Liver (tissue), 9 donors: Measurements from ENCODE around the gene CLCF1. TPM values are rescaled to one million over a fixed set of nuclear protein-coding genes. Genes with fewer than 3 reads are reported as not detected.

Experiments used
- DNase-seq: peaks from one replicate; pipeline ENCODE4 v3.0.0-alpha.2; 2017; ENCODE audit warnings: low spot score
- H3K27ac ChIP-seq, 2 donors: one replicate each; pipeline ENCODE4 v1.7.0; 2013; ENCODE audit warnings: inconsistent platforms in 2 of 2, low read length in 2 of 2, control low read depth in 1 of 2, low read depth in 1 of 2, mild to moderate bottlenecking in 1 of 2
- H3K27me3 ChIP-seq, 4 donors: one replicate each; pipeline versions ENCODE4 v1.6.1 to v1.7.0; 2013; ENCODE audit warnings: low read length in 3 of 4, inconsistent platforms in 1 of 4, mild to moderate bottlenecking in 1 of 4, moderate library complexity in 1 of 4; ENCODE audit not compliant: control insufficient read depth in 4 of 4, insufficient read depth in 4 of 4
- H3K36me3 ChIP-seq, 4 donors: one replicate each; pipeline versions ENCODE4 v1.6.1 to v1.7.0; 2013; ENCODE audit warnings: low read length in 3 of 4, mild to moderate bottlenecking in 3 of 4, low read depth in 1 of 4, moderate library complexity in 1 of 4; ENCODE audit not compliant: control insufficient read depth in 4 of 4, insufficient read depth in 3 of 4
- H3K4me1 ChIP-seq, 4 donors: one replicate each; pipeline versions ENCODE4 v1.6.1 to v1.7.0; 2013; ENCODE audit warnings: low read length in 3 of 4, mild to moderate bottlenecking in 3 of 4, moderate library complexity in 1 of 4; ENCODE audit not compliant: control insufficient read depth in 4 of 4, insufficient read depth in 4 of 4
- H3K4me3 ChIP-seq, 3 donors: one replicate each; pipeline versions ENCODE4 v1.6.1 to v1.7.0; 2013; ENCODE audit warnings: low read length in 3 of 3, control low read depth in 1 of 3, low read depth in 1 of 3, mild to moderate bottlenecking in 1 of 3
- H3K9ac ChIP-seq, 2 donors: one replicate each; pipeline ENCODE4 v1.7.0; 2013; ENCODE audit warnings: low read length in 2 of 2, mild to moderate bottlenecking in 2 of 2, moderate library complexity in 2 of 2, control low read depth in 1 of 2, low read depth in 1 of 2
- H3K9me3 ChIP-seq, 4 donors: one replicate each; pipeline versions ENCODE4 v1.6.1 to v1.7.0; 2013; ENCODE audit warnings: low read length in 3 of 4; ENCODE audit not compliant: control insufficient read depth in 4 of 4
- CTCF ChIP-seq: fragments of 150-350 bp; IDR thresholded peaks from 2 replicates; pipeline ENCODE4 v1.5.1; 2017; ENCODE audit warnings: improper control_type of control experiment, low read depth, low read length; ENCODE audit not compliant: missing input control
- EGR1 ChIP-seq, 2 donors: IDR thresholded peaks; 2 replicates each; pipeline ENCODE4 v1.6.1; 2016 to 2018; ENCODE audit warnings: antibody characterized with exemption in 2 of 2, low read depth in 2 of 2
- FOXA1 ChIP-seq: IDR thresholded peaks from 2 replicates; pipeline ENCODE4 v1.6.1; 2016; ENCODE audit warnings: antibody characterized with exemption
- FOXA2 ChIP-seq: IDR thresholded peaks from 2 replicates; pipeline ENCODE4 v1.6.1; 2016; ENCODE audit warnings: antibody characterized with exemption
- GABPA ChIP-seq, 2 donors: IDR thresholded peaks in 1 of 2; conservative IDR thresholded peaks in 1 of 2; 2 replicates each; pipeline ENCODE4 v1.6.1; 2016; ENCODE audit warnings: antibody characterized with exemption in 2 of 2, mild to moderate bottlenecking in 1 of 2, moderate library complexity in 1 of 2
- HNF4A ChIP-seq, 2 donors: conservative IDR thresholded peaks; 2 replicates each; pipeline ENCODE4 v1.6.1; 2016; ENCODE audit warnings: antibody characterized with exemption in 2 of 2, mild to moderate bottlenecking in 2 of 2
- HNF4G ChIP-seq: IDR thresholded peaks from 2 replicates; pipeline ENCODE4 v1.6.1; 2016; ENCODE audit warnings: antibody characterized with exemption
- JUND ChIP-seq, 2 donors: IDR thresholded peaks; 2 replicates each; pipeline ENCODE4 v1.6.1; 2016; ENCODE audit warnings: antibody characterized with exemption in 2 of 2
- MAX ChIP-seq: IDR thresholded peaks from 2 replicates; pipeline ENCODE4 v1.6.1; 2016; ENCODE audit warnings: antibody characterized with exemption
- NR2F2 ChIP-seq: IDR thresholded peaks from 2 replicates; pipeline ENCODE4 v1.6.1; 2016; ENCODE audit warnings: antibody characterized with exemption
- RAD21 ChIP-seq, 2 donors: IDR thresholded peaks; 2 replicates each; pipeline ENCODE4 v1.6.1; 2016; ENCODE audit warnings: antibody characterized with exemption in 2 of 2, mild to moderate bottlenecking in 2 of 2
- RXRA ChIP-seq, 2 donors: IDR thresholded peaks; 2 replicates each; pipeline ENCODE4 v1.6.1; 2017 to 2018; ENCODE audit warnings: antibody characterized with exemption in 2 of 2, mild to moderate bottlenecking in 1 of 2
- SP1 ChIP-seq: IDR thresholded peaks from 2 replicates; pipeline ENCODE4 v1.6.1; 2018; ENCODE audit warnings: antibody characterized with exemption, mild to moderate bottlenecking
- TAF1 ChIP-seq: conservative IDR thresholded peaks from 2 replicates; pipeline ENCODE4 v1.6.1; 2016; ENCODE audit warnings: antibody characterized with exemption, mild to moderate bottlenecking
- YY1 ChIP-seq: IDR thresholded peaks from 2 replicates; pipeline ENCODE4 v1.6.1; 2016; ENCODE audit warnings: antibody characterized with exemption, mild to moderate bottlenecking
- ZBTB33 ChIP-seq: IDR thresholded peaks from 2 replicates; pipeline ENCODE4 v1.6.1; 2016; ENCODE audit warnings: antibody characterized with exemption
- WGBS: extraction: QIAGEN DNeasy Blood & Tissue Kit; methylation state at CpG from one replicate; pipeline ENCODE4 v1.1.7; 2013; 5-methylcytosine and 5-hydroxymethylcytosine counted together
- polyA plus RNA-seq, 2 donors: library from polyadenylated mRNA; stranded (reverse) in 1 of 2; unstranded in 1 of 2; fragments of 200-250 nt in 1 of 2; fragments of >200 nt in 1 of 2; fragmentation: Nextera tagmentation in 1 of 2; extraction: Ambion mirVana in 1 of 2; gene quantifications; one replicate each; pipeline versions ENCODE4 v1.2.1 to v1.2.3, GENCODE V29; 2013 to 2015
- total RNA-seq, 2 donors: library from RNA; depleted of rRNA; stranded (reverse); fragments of >200 nt; gene quantifications; one replicate each; pipeline ENCODE4 v1.2.3, GENCODE V29; 2014
- TF ChIP-seq, protein P1 (sequence below): IDR thresholded peaks from 2 replicates; pipeline ENCODE4 v1.6.1; 2016; ENCODE audit warnings: antibody characterized with exemption, mild to moderate bottlenecking
- TF ChIP-seq, protein P2 (sequence below): IDR thresholded peaks from 2 replicates; pipeline ENCODE4 v1.6.1; 2016; ENCODE audit warnings: antibody characterized with exemption
- donor health status: healthy.
- donor health status: healthy.
- donor health status: healthy.
- donor health status: healthy.
- donor health status: healthy.

The CLCF1 gene
- total and polyA plus RNA-seq, 4 donors, result 0.14 to 1.8 (median 0.20) TPM

- Histone ChIP-seq H3K27ac (no peak within 1 kb of the TSS), H3K36me3 (no peaks in the 10 kb centered on the region), H3K4me3 (peak within 1 kb of the TSS in 1 of 3 donors; percentile 28), H3K9ac (no peak within 1 kb of the TSS), H3K9me3 (no peaks in the 10 kb centered on the region), H3K4me1 (peaks cover 20 to 34% (median 26%) of the 10 kb centered on the region in 4 donors), H3K27me3 (no peaks in the 10 kb centered on the region)
- WGBS, result 7% methylated on average over 67 of the region's 67 CpGs
- TF ChIP-seq, protein P1, sequence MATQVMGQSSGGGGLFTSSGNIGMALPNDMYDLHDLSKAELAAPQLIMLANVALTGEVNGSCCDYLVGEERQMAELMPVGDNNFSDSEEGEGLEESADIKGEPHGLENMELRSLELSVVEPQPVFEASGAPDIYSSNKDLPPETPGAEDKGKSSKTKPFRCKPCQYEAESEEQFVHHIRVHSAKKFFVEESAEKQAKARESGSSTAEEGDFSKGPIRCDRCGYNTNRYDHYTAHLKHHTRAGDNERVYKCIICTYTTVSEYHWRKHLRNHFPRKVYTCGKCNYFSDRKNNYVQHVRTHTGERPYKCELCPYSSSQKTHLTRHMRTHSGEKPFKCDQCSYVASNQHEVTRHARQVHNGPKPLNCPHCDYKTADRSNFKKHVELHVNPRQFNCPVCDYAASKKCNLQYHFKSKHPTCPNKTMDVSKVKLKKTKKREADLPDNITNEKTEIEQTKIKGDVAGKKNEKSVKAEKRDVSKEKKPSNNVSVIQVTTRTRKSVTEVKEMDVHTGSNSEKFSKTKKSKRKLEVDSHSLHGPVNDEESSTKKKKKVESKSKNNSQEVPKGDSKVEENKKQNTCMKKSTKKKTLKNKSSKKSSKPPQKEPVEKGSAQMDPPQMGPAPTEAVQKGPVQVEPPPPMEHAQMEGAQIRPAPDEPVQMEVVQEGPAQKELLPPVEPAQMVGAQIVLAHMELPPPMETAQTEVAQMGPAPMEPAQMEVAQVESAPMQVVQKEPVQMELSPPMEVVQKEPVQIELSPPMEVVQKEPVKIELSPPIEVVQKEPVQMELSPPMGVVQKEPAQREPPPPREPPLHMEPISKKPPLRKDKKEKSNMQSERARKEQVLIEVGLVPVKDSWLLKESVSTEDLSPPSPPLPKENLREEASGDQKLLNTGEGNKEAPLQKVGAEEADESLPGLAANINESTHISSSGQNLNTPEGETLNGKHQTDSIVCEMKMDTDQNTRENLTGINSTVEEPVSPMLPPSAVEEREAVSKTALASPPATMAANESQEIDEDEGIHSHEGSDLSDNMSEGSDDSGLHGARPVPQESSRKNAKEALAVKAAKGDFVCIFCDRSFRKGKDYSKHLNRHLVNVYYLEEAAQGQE, result no peak
- TF ChIP-seq, protein P2, sequence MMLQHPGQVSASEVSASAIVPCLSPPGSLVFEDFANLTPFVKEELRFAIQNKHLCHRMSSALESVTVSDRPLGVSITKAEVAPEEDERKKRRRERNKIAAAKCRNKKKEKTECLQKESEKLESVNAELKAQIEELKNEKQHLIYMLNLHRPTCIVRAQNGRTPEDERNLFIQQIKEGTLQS, result no peak
- TF ChIP-seq HNF4A (conservative IDR thresholded peaks at IDR 0.05) (no peak), EGR1 (IDR thresholded peaks at IDR 0.05; ENCODE audit: low read depth in 2 of 2) (no peak), YY1 (no peak), JUND (IDR thresholded peaks at IDR 0.05) (no peak), HNF4G (no peak), CTCF (no peak), GABPA (IDR thresholded peaks at IDR 0.05 in 1 of 2, conservative IDR thresholded peaks at IDR 0.05 in 1 of 2) (no peak), RXRA (IDR thresholded peaks at IDR 0.05) (no peak), FOXA1 (no peak), MAX (no peak), TAF1 (no peak), NR2F2 (no peak), RAD21 (IDR thresholded peaks at IDR 0.05) (no peak), SP1 (no peak), ZBTB33 (no peak), FOXA2 (no peak)
- DNase-seq, result no peak
Observed at GRCh38 chr11:67415501-67416304, 42.3 kb upstream of the CLCF1 start, which contains the start of gene CARNS1. Gene CARNS1, plus strand, starts transcription at chr11:67415678. Its CDS starts 522 bp downstream, at chr11:67416200.
